Measurements from ENCODE around the gene TMEM176A. TPM values are rescaled to one million over a fixed set of nuclear protein-coding genes. Genes with fewer than 3 reads are reported as not detected.

TMEM176A gene
- polyA plus RNA-seq, 3 donors = 14.1 to 285 (median 129) TPM

DNA sequence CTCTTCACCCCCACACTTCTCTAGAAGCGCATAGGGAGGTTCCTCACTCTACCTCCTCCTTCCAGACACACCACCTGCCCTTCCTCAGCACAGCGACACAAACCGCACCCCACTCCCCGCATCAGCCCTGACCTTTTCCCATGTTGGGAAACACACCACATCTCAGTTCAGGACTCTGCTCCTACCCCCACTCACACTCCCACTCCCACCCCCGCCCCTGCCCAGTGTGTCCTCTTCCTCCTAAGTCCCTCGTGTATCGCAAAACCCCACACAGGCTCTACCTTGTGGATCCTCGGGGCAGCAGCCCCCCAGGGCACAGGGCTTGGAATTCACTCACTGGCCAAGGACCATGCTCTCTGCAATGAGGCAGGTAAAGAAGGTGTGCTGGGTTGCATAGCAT, 47.5 kb downstream of the TMEM176A start:
- no peak overlapping the region for H3K27ac ChIP-seq (ENCODE audit: low read depth in 1 of 2, low read length in 2 of 2)
- H4K20me1 ChIP-seq (ENCODE audit: insufficient read depth, low read length) = no peaks in the 10 kb centered on the region
- Mint-ChIP-seq H3K9me3 (peaks cover 0 to 3% (median 0%) of the 10 kb centered on the region in 7 donors), H3K27ac (no peak overlapping the region), H3K27me3 (ENCODE audit: low read depth in 3 of 3) (peaks cover 3 to 12% (median 4%) of the 10 kb centered on the region in 3 donors), H3K4me3 (no peak overlapping the region), H3K4me1 (peaks cover 31% of the 10 kb centered on the region), H3K36me3 (no peaks in the 10 kb centered on the region)
- H3K4me1 ChIP-seq (ENCODE audit: control insufficient read depth in 1 of 2, insufficient read depth in 2 of 2, low read length in 2 of 2) = peaks cover 13 to 26% of the 10 kb centered on the region in 2 donors
- no peak overlapping the region for H2AFZ ChIP-seq (ENCODE audit: insufficient read depth, low read depth, low read length, poor library complexity, severe bottlenecking)
- WGBS (ENCODE audit: insufficient coverage) = 98% methylated on average over 7 of the region's 8 CpGs
- no peak for DNase-seq
- H3K4me3 ChIP-seq (replicated peaks in 1 of 3; ENCODE audit: low read depth in 2 of 3, low read length in 3 of 3) = no peak overlapping the region
- intact Hi-C loops (cut with micrococcal nuclease) = no loop called here
- no peak overlapping the region for H3K4me2 ChIP-seq (replicated peaks; ENCODE audit: extremely low read depth, low read length, poor library complexity, severe bottlenecking)
- H3K9me3 ChIP-seq (replicated peaks in 1 of 2; ENCODE audit: control insufficient read depth in 1 of 2, insufficient read depth in 1 of 2, low read length in 2 of 2) = no peaks in the 10 kb centered on the region
- H3K79me2 ChIP-seq (ENCODE audit: insufficient read depth, low read length) = no peaks in the 10 kb centered on the region
- no peak overlapping the region for H3K9ac ChIP-seq (ENCODE audit: insufficient read depth, low read length, poor library complexity, severe bottlenecking)
- TF ChIP-seq, protein P1, sequence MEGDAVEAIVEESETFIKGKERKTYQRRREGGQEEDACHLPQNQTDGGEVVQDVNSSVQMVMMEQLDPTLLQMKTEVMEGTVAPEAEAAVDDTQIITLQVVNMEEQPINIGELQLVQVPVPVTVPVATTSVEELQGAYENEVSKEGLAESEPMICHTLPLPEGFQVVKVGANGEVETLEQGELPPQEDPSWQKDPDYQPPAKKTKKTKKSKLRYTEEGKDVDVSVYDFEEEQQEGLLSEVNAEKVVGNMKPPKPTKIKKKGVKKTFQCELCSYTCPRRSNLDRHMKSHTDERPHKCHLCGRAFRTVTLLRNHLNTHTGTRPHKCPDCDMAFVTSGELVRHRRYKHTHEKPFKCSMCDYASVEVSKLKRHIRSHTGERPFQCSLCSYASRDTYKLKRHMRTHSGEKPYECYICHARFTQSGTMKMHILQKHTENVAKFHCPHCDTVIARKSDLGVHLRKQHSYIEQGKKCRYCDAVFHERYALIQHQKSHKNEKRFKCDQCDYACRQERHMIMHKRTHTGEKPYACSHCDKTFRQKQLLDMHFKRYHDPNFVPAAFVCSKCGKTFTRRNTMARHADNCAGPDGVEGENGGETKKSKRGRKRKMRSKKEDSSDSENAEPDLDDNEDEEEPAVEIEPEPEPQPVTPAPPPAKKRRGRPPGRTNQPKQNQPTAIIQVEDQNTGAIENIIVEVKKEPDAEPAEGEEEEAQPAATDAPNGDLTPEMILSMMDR (IDR thresholded peaks at IDR 0.05) = no peak
- no peaks in the 10 kb centered on the region for H3K36me3 ChIP-seq (replicated peaks in 1 of 2; ENCODE audit: control insufficient read depth in 1 of 2, insufficient read depth in 2 of 2, low read length in 2 of 2)
- H3K27me3 ChIP-seq (ENCODE audit: control insufficient read depth in 2 of 2, insufficient read depth in 2 of 2, low read length in 2 of 2) = no peaks in the 10 kb centered on the region

- H3K4me3 Mint-ChIP-seq = no peak overlapping the region
- no peaks in the 10 kb centered on the region for H4K20me1 ChIP-seq (ENCODE audit: insufficient read depth, low read length)
These were observed 48.1 kb downstream of the TMEM176A start for GRCh38 chr7:150848561-150849115.

More at GRCh38 chr7:150848561-150849115, 48.1 kb downstream of the TMEM176A start:
- H3K9ac ChIP-seq (ENCODE audit: insufficient read depth, low read length, poor library complexity, severe bottlenecking) = no peak overlapping the region
- no peak overlapping the region for H3K27ac Mint-ChIP-seq
- no peaks in the 10 kb centered on the region for H3K79me2 ChIP-seq (ENCODE audit: insufficient read depth, low read length)
- no peak for DNase-seq
- peaks cover 31% of the 10 kb centered on the region for H3K4me1 Mint-ChIP-seq
- H3K4me1 ChIP-seq (ENCODE audit: control insufficient read depth in 1 of 2, insufficient read depth in 2 of 2, low read length in 2 of 2) = peaks cover 13 to 26% of the 10 kb centered on the region in 2 donors
- TF ChIP-seq, protein P1 (IDR thresholded peaks at IDR 0.05) = no peak
- H3K36me3 ChIP-seq (replicated peaks in 1 of 2; ENCODE audit: control insufficient read depth in 1 of 2, insufficient read depth in 2 of 2, low read length in 2 of 2) = no peaks in the 10 kb centered on the region
- H2AFZ ChIP-seq (ENCODE audit: insufficient read depth, low read depth, low read length, poor library complexity, severe bottlenecking) = no peak overlapping the region
- intact Hi-C loops (cut with micrococcal nuclease) = no loop called here
- H3K27me3 ChIP-seq (ENCODE audit: control insufficient read depth in 2 of 2, insufficient read depth in 2 of 2, low read length in 2 of 2) = no peaks in the 10 kb centered on the region
- no peak overlapping the region for H3K27ac ChIP-seq (ENCODE audit: low read depth in 1 of 2, low read length in 2 of 2)
- H3K9me3 Mint-ChIP-seq = peaks cover 0 to 3% (median 0%) of the 10 kb centered on the region in 7 donors
- no peak overlapping the region for H3K4me3 ChIP-seq (replicated peaks in 1 of 3; ENCODE audit: low read depth in 2 of 3, low read length in 3 of 3)
- H3K4me2 ChIP-seq (replicated peaks; ENCODE audit: extremely low read depth, low read length, poor library complexity, severe bottlenecking) = no peak overlapping the region
- WGBS (ENCODE audit: insufficient coverage) = 100% methylated on average over 1 of the region's 3 CpGs
- H3K27me3 Mint-ChIP-seq (ENCODE audit: low read depth in 3 of 3) = peaks cover 3 to 12% (median 4%) of the 10 kb centered on the region in 3 donors
- no peaks in the 10 kb centered on the region for H3K9me3 ChIP-seq (replicated peaks in 1 of 2; ENCODE audit: control insufficient read depth in 1 of 2, insufficient read depth in 1 of 2, low read length in 2 of 2)
- H3K36me3 Mint-ChIP-seq = no peaks in the 10 kb centered on the region

Data from CD14-positive monocyte (primary cell).